Glutamatergic neuron (in vitro differentiated cells): ENCODE results near the gene BSND. TPM values are rescaled to one million over a fixed set of nuclear protein-coding genes. Genes with fewer than 3 reads are reported as not detected.
A peak's percentile ranks its signal among the peaks of the same experiment; 100 is the strongest.

ENCODE experiments used
- DNase-seq: peaks from one replicate; pipeline ENCODE4 v3.0.0; 2022
- H3K27ac Mint-ChIP-seq: one replicate; pipeline ENCODE4 v1.8.0; 2020; ENCODE audit warnings: mild to moderate bottlenecking, mixed read lengths, inconsistent platforms; ENCODE audit not compliant: unreplicated experiment
- H3K27me3 Mint-ChIP-seq: one replicate; pipeline ENCODE4 v1.8.0; 2020; ENCODE audit warnings: mild to moderate bottlenecking, moderate library complexity, mixed read lengths, inconsistent platforms; ENCODE audit not compliant: unreplicated experiment
- H3K36me3 Mint-ChIP-seq: one replicate; pipeline ENCODE4 v1.8.0; 2020; ENCODE audit warnings: mild to moderate bottlenecking, mixed read lengths, inconsistent platforms; ENCODE audit not compliant: unreplicated experiment
- H3K4me1 Mint-ChIP-seq: one replicate; pipeline ENCODE4 v1.8.0; 2020; ENCODE audit warnings: mild to moderate bottlenecking, low read depth, mixed read lengths, inconsistent platforms; ENCODE audit not compliant: unreplicated experiment
- H3K4me3 Mint-ChIP-seq: one replicate; pipeline ENCODE4 v1.8.0; 2020; ENCODE audit warnings: mild to moderate bottlenecking, mixed read lengths, inconsistent platforms; ENCODE audit not compliant: unreplicated experiment
- H3K9me3 Mint-ChIP-seq: one replicate; pipeline ENCODE4 v1.8.0; 2020; ENCODE audit warnings: mild to moderate bottlenecking, moderate library complexity, mixed read lengths, inconsistent platforms; ENCODE audit not compliant: unreplicated experiment
- CTCF ChIP-seq: fragments of 200-600 bp; sonication (generic); IDR thresholded peaks from one replicate; pipeline ENCODE4 v1.5.0; 2021; ENCODE audit not compliant: partially characterized antibody, unreplicated experiment
- total RNA-seq: library from RNA; stranded (reverse); fragmentation: NEBNext Ultra II Directional; extraction: Animal tissue kit (Norgen Biotek cat#: 25700); gene quantifications from one replicate; pipeline ENCODE4 v1.2.1, GENCODE V29; 2021; ENCODE audit not compliant: unreplicated experiment

BSND gene
- total RNA-seq, 1 donor from 2014 or later: not detected

- DNase-seq: no peak
- Mint-ChIP-seq H3K36me3 (no peaks in the 10 kb centered on the region), H3K4me1 (no peaks in the 10 kb centered on the region), H3K27me3 (peaks cover 4% of the 10 kb centered on the region), H3K27ac (no peak overlapping the region), H3K4me3 (no peak overlapping the region), H3K9me3 (peaks cover 6% of the 10 kb centered on the region)
- TF ChIP-seq CTCF: no peak
Observed at GRCh38 chr1:54987919-54988705, 10.6 kb upstream of the BSND start.

DNA sequence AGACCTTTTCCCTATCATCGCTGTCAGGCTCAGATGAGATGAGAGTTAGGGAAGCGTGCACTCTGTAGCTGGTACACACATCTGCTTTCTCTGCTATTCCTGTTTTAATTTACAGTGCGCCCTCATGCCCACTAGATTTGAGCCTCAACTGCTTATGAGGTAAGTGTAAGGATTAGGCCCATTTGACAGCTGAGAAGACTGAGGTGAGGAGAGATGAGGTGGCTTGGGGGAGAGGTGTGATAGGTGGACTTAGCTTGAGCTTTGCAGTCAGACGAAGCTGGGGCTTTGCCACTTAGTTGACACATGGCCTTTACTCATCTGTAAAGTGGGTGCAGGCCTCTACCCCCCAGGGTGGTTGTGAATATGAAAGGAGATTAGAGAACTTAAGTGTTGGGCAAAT is 9.8 kb upstream of the BSND start:
- TF ChIP-seq CTCF: no peak
- Mint-ChIP-seq H3K27me3 (peaks cover 4% of the 10 kb centered on the region), H3K4me3 (no peak overlapping the region), H3K9me3 (peaks cover 6% of the 10 kb centered on the region), H3K36me3 (no peaks in the 10 kb centered on the region), H3K4me1 (no peaks in the 10 kb centered on the region), H3K27ac (no peak overlapping the region)
- DNase-seq: no peak

GRCh38 chr1:54989473-54989872 is 9.3 kb upstream of the BSND start:
- Mint-ChIP-seq H3K4me3 (no peak overlapping the region), H3K27me3 (peaks cover 4% of the 10 kb centered on the region), H3K9me3 (peaks cover 6% of the 10 kb centered on the region), H3K27ac (no peak overlapping the region), H3K4me1 (no peaks in the 10 kb centered on the region), H3K36me3 (no peaks in the 10 kb centered on the region)
- no peak for TF ChIP-seq CTCF
- DNase-seq: peak; percentile 44

GRCh38 chr1:54989968-54990810 is 8.5 kb upstream of the BSND start:
- DNase-seq: no peak
- H3K27ac Mint-ChIP-seq: no peak overlapping the region
- H3K4me3 Mint-ChIP-seq: no peak overlapping the region
- no peak for TF ChIP-seq CTCF
- H3K4me1 Mint-ChIP-seq: no peaks in the 10 kb centered on the region
- peaks cover 4% of the 10 kb centered on the region for H3K27me3 Mint-ChIP-seq
- no peaks in the 10 kb centered on the region for H3K36me3 Mint-ChIP-seq
- H3K9me3 Mint-ChIP-seq: peaks cover 6% of the 10 kb centered on the region

DNA sequence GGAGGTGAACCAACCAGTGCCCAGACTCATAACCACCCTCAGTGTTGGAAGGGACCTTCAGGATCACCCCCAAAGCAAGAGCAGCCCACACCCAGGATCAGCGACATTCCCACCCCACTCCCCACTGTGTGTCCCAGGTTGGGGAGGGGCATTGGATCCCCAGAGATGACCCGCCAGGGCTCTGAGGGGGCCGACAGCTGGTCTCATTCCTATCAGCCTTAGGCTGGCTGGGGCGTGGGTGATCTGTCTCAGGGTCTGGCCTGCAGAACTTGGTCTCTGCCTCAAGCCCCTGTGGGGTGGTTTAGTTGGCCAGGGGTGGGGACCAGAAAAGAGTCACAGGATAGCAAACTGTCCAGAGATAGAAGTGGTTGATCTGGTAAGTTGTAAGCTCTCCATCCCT is 7.8 kb upstream of the BSND start:
- Mint-ChIP-seq H3K4me3 (no peak overlapping the region), H3K27ac (no peak overlapping the region), H3K36me3 (no peaks in the 10 kb centered on the region), H3K9me3 (peaks cover 6% of the 10 kb centered on the region), H3K27me3 (peaks cover 6% of the 10 kb centered on the region), H3K4me1 (no peaks in the 10 kb centered on the region)
- no peak for TF ChIP-seq CTCF
- no peak for DNase-seq
